SK-N-MC (cell line): Measurements from ENCODE around the gene GJA4.

Source experiments
- EZH2 ChIP-seq: fragments of 200-600 bp; sonication (generic); IDR thresholded peaks from one replicate; pipeline ENCODE4 v1.6.1; 2017; ENCODE audit warnings: antibody characterized with exemption
- POLR2AphosphoS5 ChIP-seq: IDR thresholded peaks from 2 replicates; pipeline ENCODE4 v1.6.1; 2012; ENCODE audit warnings: mild to moderate bottlenecking, low read depth, low read length, borderline replicate concordance

GRCh38 chr1:34816332-34816731, 23.5 kb downstream of the GJA4 start:
- TF ChIP-seq POLR2AphosphoS5: no peak
- TF ChIP-seq EZH2: no peak
